Erythroblast (primary cell): ENCODE data around the gene ZNF335.

Experiments
- GATA1 ChIP-seq: IDR thresholded peaks from 2 replicates; pipeline ENCODE4 v1.6.1; 2011; ENCODE audit warnings: low read depth, mild to moderate bottlenecking, control low read depth, low read length, moderate library complexity
- POLR2A ChIP-seq: IDR thresholded peaks from 2 replicates; pipeline ENCODE4 v1.6.1; 2011; ENCODE audit warnings: mild to moderate bottlenecking, low read length

GRCh38 chr20:46006964-46007363 lies 35.0 kb upstream of the ZNF335 start:
- TF ChIP-seq POLR2A = no peak
- no peak for TF ChIP-seq GATA1
